HUDEP-2 (cell line): Measurements from ENCODE around the gene CACNA1G.

Experiments used
- DNase-seq, 76 experiments: peaks; one replicate each; lab custom pipeline; 2025; ENCODE audit not compliant: unreplicated experiment in 76 of 76; lab: John Stamatoyannopoulos, UW

Gene CACNA1G

GRCh38 chr17:50585346-50585745 is 24.8 kb downstream of the CACNA1G start:
- DNase-seq: no peak

GRCh38 chr17:50585891-50586290 is 25.4 kb downstream of the CACNA1G start:
- DNase-seq: no peak

- no peak for DNase-seq
Observed at GRCh38 chr17:50586421-50587247, 26.1 kb downstream of the CACNA1G start.

- DNase-seq: no peak
Observed at GRCh38 chr17:50587571-50587970, 27.1 kb downstream of the CACNA1G start.

- DNase-seq: peak in 6 of 76 experiments; percentile 6 to 47 (median 24)
Observed at GRCh38 chr17:50588391-50589049, 28.0 kb downstream of the CACNA1G start.

GRCh38 chr17:50589095-50589705 is 28.7 kb downstream of the CACNA1G start:
- DNase-seq: no peak

GRCh38 chr17:50590946-50591737 is 30.6 kb downstream of the CACNA1G start:
- no peak for DNase-seq

- no peak for DNase-seq
Observed at GRCh38 chr17:50593321-50593720, 32.8 kb downstream of the CACNA1G start.

GRCh38 chr17:50594128-50594823 is 33.8 kb downstream of the CACNA1G start:
- DNase-seq: no peak

- DNase-seq: no peak
Observed at GRCh38 chr17:50594892-50595291, 34.4 kb downstream of the CACNA1G start.

- no peak for DNase-seq
Observed at GRCh38 chr17:50596191-50597037, 35.9 kb downstream of the CACNA1G start.

- no peak for DNase-seq
Observed at GRCh38 chr17:50598487-50598886, 38.0 kb downstream of the CACNA1G start.

- no peak for DNase-seq
Observed at GRCh38 chr17:50599606-50600005, 39.1 kb downstream of the CACNA1G start.

- DNase-seq: no peak
Observed at GRCh38 chr17:50601823-50602375, 41.4 kb downstream of the CACNA1G start.

GRCh38 chr17:50602836-50603235 is 42.3 kb downstream of the CACNA1G start:
- no peak for DNase-seq

GRCh38 chr17:50603340-50603739 is 42.8 kb downstream of the CACNA1G start:
- peak in 6 of 76 experiments; percentile 6 to 20 (median 14) for DNase-seq

GRCh38 chr17:50604513-50604912 is 44.0 kb downstream of the CACNA1G start:
- DNase-seq: no peak

GRCh38 chr17:50605429-50605828 is 44.9 kb downstream of the CACNA1G start:
- peak in 3 of 76 experiments; percentile 19 to 32 (median 30) for DNase-seq
